HEK293 (cell line): ENCODE results near the gene RCOR3.
A peak's percentile ranks its signal among the peaks of the same experiment; 100 is the strongest.

Experiments used
- GFI1B ChIP-seq: fragments of 450-650 bp; formaldehyde crosslinking; IDR thresholded peaks from 2 replicates; pipeline ENCODE4 v1.5.1; 2016; ENCODE audit warnings: missing biosample characterization, missing genetic modification characterization
- GLIS1 ChIP-seq: fragments of 450-650 bp; formaldehyde crosslinking; IDR thresholded peaks from 2 replicates; pipeline ENCODE4 v1.5.1; 2016; ENCODE audit warnings: missing biosample characterization, missing genetic modification characterization
- GLIS2 ChIP-seq: fragments of 450-650 bp; formaldehyde crosslinking; IDR thresholded peaks from 2 replicates; pipeline ENCODE4 v1.5.1; 2016; ENCODE audit warnings: missing biosample characterization, missing genetic modification characterization
- HIC1 ChIP-seq: fragments of 450-650 bp; formaldehyde crosslinking; IDR thresholded peaks from 2 replicates; pipeline ENCODE4 v1.5.1; 2016; ENCODE audit warnings: missing biosample characterization, missing genetic modification characterization
- HOXD13 ChIP-seq: sonication (generic); formaldehyde crosslinking; IDR thresholded peaks from 2 replicates; pipeline ENCODE4 v1.8.0; 2022; ENCODE audit warnings: missing genetic modification reagents, borderline replicate concordance
- INSM2 ChIP-seq: fragments of 450-650 bp; formaldehyde crosslinking; IDR thresholded peaks from 2 replicates; pipeline ENCODE4 v1.5.1; 2016; ENCODE audit warnings: missing biosample characterization, missing genetic modification characterization
- SP7 ChIP-seq: fragments of 450-650 bp; formaldehyde crosslinking; IDR thresholded peaks from 2 replicates; pipeline ENCODE4 v1.5.1; 2016; ENCODE audit warnings: missing biosample characterization, missing genetic modification characterization
- ZBTB26 ChIP-seq: fragments of 450-650 bp; formaldehyde crosslinking; optimal IDR thresholded peaks from 2 replicates; pipeline ENCODE3; 2016; ENCODE audit warnings: missing biosample characterization, mild to moderate bottlenecking, missing genetic modification characterization
- ZNF292 ChIP-seq: fragments of 450-650 bp; formaldehyde crosslinking; IDR thresholded peaks from 2 replicates; pipeline ENCODE4 v1.5.1; 2016; ENCODE audit warnings: low read depth, missing biosample characterization, missing genetic modification characterization, borderline replicate concordance
- ZNF514 ChIP-seq: fragments of 450-650 bp; formaldehyde crosslinking; IDR thresholded peaks from 2 replicates; pipeline ENCODE4 v1.5.1; 2016; ENCODE audit warnings: missing biosample characterization, missing genetic modification characterization
- ZNF529 ChIP-seq: fragments of 450-650 bp; formaldehyde crosslinking; IDR thresholded peaks from 2 replicates; pipeline ENCODE4 v1.5.1; 2017; ENCODE audit warnings: missing genetic modification characterization, missing biosample characterization; ENCODE audit not compliant: insufficient replicate concordance
- ZNF544 ChIP-seq: fragments of 450-650 bp; formaldehyde crosslinking; IDR thresholded peaks from 2 replicates; pipeline ENCODE4 v1.5.0; 2017; ENCODE audit warnings: missing biosample characterization, missing genetic modification characterization
- ZNF560 ChIP-seq: fragments of 450-650 bp; formaldehyde crosslinking; IDR thresholded peaks from 2 replicates; pipeline ENCODE4 v1.5.1; 2017; ENCODE audit warnings: missing biosample characterization, missing genetic modification characterization, borderline replicate concordance
- ZNF776 ChIP-seq: fragments of 450-650 bp; formaldehyde crosslinking; IDR thresholded peaks from 2 replicates; pipeline ENCODE4 v1.5.0; 2017; ENCODE audit warnings: missing biosample characterization, missing genetic modification characterization, borderline replicate concordance
- ZNF792 ChIP-seq: fragments of 450-650 bp; formaldehyde crosslinking; IDR thresholded peaks from 2 replicates; pipeline ENCODE4 v1.5.1; 2016; ENCODE audit warnings: missing biosample characterization, missing genetic modification characterization
- ZNF830 ChIP-seq: fragments of 450-650 bp; IDR thresholded peaks from 2 replicates; pipeline ENCODE4 v1.5.0; 2018; ENCODE audit warnings: missing biosample characterization, missing genetic modification characterization, low read depth, mild to moderate bottlenecking, moderate library complexity
- ZSCAN16 ChIP-seq: fragments of 450-650 bp; formaldehyde crosslinking; IDR thresholded peaks from 2 replicates; pipeline ENCODE4 v1.5.1; 2016; ENCODE audit warnings: missing biosample characterization, missing genetic modification characterization
- ZSCAN23 ChIP-seq: fragments of 450-650 bp; formaldehyde crosslinking; IDR thresholded peaks from 2 replicates; pipeline ENCODE4 v1.5.1; 2016; ENCODE audit warnings: missing biosample characterization, missing genetic modification characterization
- ZSCAN5A ChIP-seq: fragments of 450-650 bp; formaldehyde crosslinking; IDR thresholded peaks from 2 replicates; pipeline ENCODE4 v1.5.1; 2016; ENCODE audit warnings: missing biosample characterization, missing genetic modification characterization
- TF ChIP-seq, protein P1 (sequence below): IDR thresholded peaks from 2 replicates; pipeline ENCODE4 v1.6.1; 2011; ENCODE audit warnings: mild to moderate bottlenecking, low read depth, low read length, borderline replicate concordance
- TF ChIP-seq, protein P2 (sequence below): fragments of 450-650 bp; formaldehyde crosslinking; IDR thresholded peaks from 2 replicates; pipeline ENCODE4 v1.5.1; 2016; ENCODE audit warnings: missing biosample characterization, missing genetic modification characterization, low read depth

RCOR3 gene

GRCh38 chr1:211345719-211346118, 86.6 kb downstream of the RCOR3 start (continued):
- TF ChIP-seq ZNF529 = no peak
- TF ChIP-seq, protein P1, sequence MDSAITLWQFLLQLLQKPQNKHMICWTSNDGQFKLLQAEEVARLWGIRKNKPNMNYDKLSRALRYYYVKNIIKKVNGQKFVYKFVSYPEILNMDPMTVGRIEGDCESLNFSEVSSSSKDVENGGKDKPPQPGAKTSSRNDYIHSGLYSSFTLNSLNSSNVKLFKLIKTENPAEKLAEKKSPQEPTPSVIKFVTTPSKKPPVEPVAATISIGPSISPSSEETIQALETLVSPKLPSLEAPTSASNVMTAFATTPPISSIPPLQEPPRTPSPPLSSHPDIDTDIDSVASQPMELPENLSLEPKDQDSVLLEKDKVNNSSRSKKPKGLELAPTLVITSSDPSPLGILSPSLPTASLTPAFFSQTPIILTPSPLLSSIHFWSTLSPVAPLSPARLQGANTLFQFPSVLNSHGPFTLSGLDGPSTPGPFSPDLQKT = no peak
- no peak for TF ChIP-seq ZSCAN5A (tag by site-specific recombination)
- no peak for TF ChIP-seq ZSCAN23
- no peak for TF ChIP-seq HIC1
- no peak for TF ChIP-seq ZNF792 (tag by site-specific recombination)
- TF ChIP-seq INSM2 (tag by site-specific recombination) = no peak
- no peak for TF ChIP-seq ZNF830 (tag by site-specific recombination)
- no peak for TF ChIP-seq GFI1B
- no peak for TF ChIP-seq ZNF292
- no peak for TF ChIP-seq ZNF544 (tag by site-specific recombination)
- TF ChIP-seq HOXD13 = no peak
- TF ChIP-seq SP7 = peak; percentile 30; the same call in 1 of the 2 replicates
- TF ChIP-seq ZBTB26 (tag by site-specific recombination) = no peak
- no peak for TF ChIP-seq ZNF560 (tag by site-specific recombination)
- TF ChIP-seq ZSCAN16 (tag by site-specific recombination) = no peak
- no peak for TF ChIP-seq GLIS2 (tag by site-specific recombination)
- peak; percentile 59 for TF ChIP-seq GLIS1
- TF ChIP-seq, protein P2, sequence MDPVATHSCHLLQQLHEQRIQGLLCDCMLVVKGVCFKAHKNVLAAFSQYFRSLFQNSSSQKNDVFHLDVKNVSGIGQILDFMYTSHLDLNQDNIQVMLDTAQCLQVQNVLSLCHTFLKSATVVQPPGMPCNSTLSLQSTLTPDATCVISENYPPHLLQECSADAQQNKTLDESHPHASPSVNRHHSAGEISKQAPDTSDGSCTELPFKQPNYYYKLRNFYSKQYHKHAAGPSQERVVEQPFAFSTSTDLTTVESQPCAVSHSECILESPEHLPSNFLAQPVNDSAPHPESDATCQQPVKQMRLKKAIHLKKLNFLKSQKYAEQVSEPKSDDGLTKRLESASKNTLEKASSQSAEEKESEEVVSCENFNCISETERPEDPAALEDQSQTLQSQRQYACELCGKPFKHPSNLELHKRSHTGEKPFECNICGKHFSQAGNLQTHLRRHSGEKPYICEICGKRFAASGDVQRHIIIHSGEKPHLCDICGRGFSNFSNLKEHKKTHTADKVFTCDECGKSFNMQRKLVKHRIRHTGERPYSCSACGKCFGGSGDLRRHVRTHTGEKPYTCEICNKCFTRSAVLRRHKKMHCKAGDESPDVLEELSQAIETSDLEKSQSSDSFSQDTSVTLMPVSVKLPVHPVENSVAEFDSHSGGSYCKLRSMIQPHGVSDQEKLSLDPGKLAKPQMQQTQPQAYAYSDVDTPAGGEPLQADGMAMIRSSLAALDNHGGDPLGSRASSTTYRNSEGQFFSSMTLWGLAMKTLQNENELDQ (tag by site-specific recombination) = no peak
- no peak for TF ChIP-seq ZNF514
- no peak for TF ChIP-seq ZNF776
